Hepatocyte (in vitro differentiated cells): ENCODE results near the gene BACH2.

ENCODE experiments used
- CTCF ChIP-seq: fragments of 200-600 bp; sonication (generic); IDR thresholded peaks from 2 replicates; pipeline ENCODE4 v1.5.1; 2016; ENCODE audit warnings: antibody characterized with exemption, mild to moderate bottlenecking; ENCODE audit not compliant: poor library complexity
- EZH2 ChIP-seq: fragments of 200-600 bp; sonication (generic); IDR thresholded peaks from 2 replicates; pipeline ENCODE4 v1.6.1; 2016; ENCODE audit warnings: antibody characterized with exemption, mild to moderate bottlenecking, borderline replicate concordance
- EZH2phosphoT487 ChIP-seq: fragments of 200-600 bp; sonication (generic); IDR thresholded peaks from one replicate; pipeline ENCODE4 v1.6.1; 2018; ENCODE audit warnings: antibody characterized with exemption, mild to moderate bottlenecking, low read depth, moderate library complexity; ENCODE audit not compliant: unreplicated experiment, severe bottlenecking

- TF ChIP-seq CTCF (no peak), EZH2 (no peak), EZH2phosphoT487 (no peak)
Observed at GRCh38 chr6:90297115-90297866, 648 bp upstream of the BACH2 start.
